ENCODE measurements around the gene RABGAP1L. TPM values are rescaled to one million over a fixed set of nuclear protein-coding genes. Genes with fewer than 3 reads are reported as not detected.
"Not testable (repeated sequence)": the region's sequence is repeated elsewhere in the genome, so short reads cannot be mapped to it uniquely, and the experiment has no call there.

Gene RABGAP1L
- total RNA-seq, 1 donor from 2014 or later: 83.9 TPM

DNA sequence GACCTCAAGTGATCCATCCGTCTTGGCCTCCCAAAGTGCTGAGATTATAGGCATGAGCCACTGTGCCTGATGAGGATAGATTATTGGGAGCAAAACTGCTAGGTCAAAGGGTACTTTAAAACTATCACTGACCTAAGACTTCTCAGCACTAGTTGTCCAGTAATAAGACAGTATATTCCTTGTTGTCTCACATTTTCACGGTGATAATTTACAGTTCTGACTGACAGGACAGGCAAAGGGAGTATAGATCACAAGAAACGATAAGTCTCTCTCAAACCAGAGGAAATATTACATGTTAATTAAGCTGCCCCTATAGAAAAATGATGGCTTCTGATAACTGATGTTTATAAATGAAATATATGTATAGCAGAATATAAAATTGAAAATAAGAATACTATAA, 860.2 kb downstream of the RABGAP1L start:
- no peak overlapping the region for H3K27ac ChIP-seq
- intact Hi-C loops (cut with DNase I): no loop called here
- H3K36me3 ChIP-seq: peaks cover 46% of the 10 kb centered on the region
- no peak for ATAC-seq
- no peaks in the 10 kb centered on the region for H3K27me3 ChIP-seq (ENCODE audit: low read depth)
- H3K9me3 ChIP-seq: no peaks in the 10 kb centered on the region
- no peak overlapping the region for H3K4me3 ChIP-seq
- TF ChIP-seq, protein P1, sequence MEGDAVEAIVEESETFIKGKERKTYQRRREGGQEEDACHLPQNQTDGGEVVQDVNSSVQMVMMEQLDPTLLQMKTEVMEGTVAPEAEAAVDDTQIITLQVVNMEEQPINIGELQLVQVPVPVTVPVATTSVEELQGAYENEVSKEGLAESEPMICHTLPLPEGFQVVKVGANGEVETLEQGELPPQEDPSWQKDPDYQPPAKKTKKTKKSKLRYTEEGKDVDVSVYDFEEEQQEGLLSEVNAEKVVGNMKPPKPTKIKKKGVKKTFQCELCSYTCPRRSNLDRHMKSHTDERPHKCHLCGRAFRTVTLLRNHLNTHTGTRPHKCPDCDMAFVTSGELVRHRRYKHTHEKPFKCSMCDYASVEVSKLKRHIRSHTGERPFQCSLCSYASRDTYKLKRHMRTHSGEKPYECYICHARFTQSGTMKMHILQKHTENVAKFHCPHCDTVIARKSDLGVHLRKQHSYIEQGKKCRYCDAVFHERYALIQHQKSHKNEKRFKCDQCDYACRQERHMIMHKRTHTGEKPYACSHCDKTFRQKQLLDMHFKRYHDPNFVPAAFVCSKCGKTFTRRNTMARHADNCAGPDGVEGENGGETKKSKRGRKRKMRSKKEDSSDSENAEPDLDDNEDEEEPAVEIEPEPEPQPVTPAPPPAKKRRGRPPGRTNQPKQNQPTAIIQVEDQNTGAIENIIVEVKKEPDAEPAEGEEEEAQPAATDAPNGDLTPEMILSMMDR (IDR thresholded peaks at IDR 0.05): no peak
- DNase-seq: no peak
- H3K4me1 ChIP-seq: peaks cover 21% of the 10 kb centered on the region

DNA sequence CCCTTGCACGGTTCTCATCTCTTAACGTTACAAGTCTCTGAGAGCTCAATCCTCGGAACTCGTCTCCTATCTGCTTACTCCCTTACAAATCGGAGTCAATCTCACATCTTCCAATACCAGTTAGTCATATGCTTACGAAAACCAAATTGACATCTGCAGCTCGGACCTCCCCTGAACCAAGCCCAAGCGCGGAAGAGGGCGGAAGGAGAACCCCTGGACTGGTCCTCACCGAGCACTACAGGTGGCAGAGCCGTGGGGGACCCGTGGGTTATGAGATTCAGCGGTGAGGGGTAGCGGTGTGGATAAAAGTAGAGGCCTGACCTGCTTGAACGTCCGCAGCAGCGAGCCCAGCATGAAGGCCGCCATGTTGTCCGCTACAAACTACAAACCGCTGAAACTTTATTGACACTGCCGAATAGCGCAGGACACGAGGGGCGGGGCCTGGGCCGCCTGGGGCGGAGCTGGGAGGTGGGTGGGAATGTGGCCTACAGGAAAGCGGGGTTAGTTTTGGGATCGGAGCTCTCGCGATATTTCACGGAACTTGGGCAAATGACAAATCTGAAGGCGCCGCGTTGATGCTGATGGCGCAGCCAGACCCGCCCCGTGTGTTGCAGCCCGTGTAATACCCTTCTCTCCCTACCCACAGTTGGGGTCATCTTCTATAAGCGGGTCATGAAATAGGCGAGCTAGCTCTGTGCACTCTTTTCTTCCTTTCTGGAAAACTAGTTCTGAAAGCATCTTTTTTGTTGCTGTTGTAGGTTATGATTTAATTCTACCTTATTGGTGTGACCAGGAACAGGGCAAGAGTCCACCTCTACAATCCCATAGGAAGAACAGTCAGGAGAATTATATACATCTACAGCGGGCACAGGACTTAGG, 864.0 kb downstream of the RABGAP1L start, which contains the start of gene MRPS14:
Gene MRPS14, minus strand, starts transcription at position 383 of the 879 bp plus-strand sequence. Its CDS starts 17 bp downstream, at position 366.
- no peaks in the 10 kb centered on the region for H3K27me3 ChIP-seq (ENCODE audit: low read depth)
- H3K4me1 ChIP-seq: peaks cover 21% of the 10 kb centered on the region
- ATAC-seq: peak; percentile 100
- TF ChIP-seq, protein P1 (IDR thresholded peaks at IDR 0.05): no peak
- DNase-seq: peak; percentile 97
- no peaks in the 10 kb centered on the region for H3K9me3 ChIP-seq
- peak within 1 kb of the TSS; percentile 80 for H3K27ac ChIP-seq
- intact Hi-C loops (cut with DNase I): no loop called here
- H3K36me3 ChIP-seq: peaks cover 8% of the 10 kb centered on the region
- H3K4me3 ChIP-seq: peak within 1 kb of the TSS; percentile 79

DNA sequence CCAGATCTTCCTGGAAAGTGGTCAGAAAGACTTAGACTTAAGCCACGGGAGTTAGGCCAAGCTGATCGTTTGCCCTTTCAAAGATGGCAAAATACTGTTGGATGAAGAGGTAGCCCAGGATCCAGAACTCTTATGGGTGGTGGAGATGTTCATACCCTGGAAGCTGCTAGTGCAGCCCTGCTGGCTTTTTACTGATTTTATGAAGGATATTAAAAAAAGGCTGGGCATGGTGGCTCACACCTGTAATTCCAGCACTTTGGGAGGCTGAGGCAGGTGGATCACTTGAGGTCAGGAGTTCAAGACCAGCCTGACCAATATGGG, 864.6 kb downstream of the RABGAP1L start:
- H3K4me1 ChIP-seq: peaks cover 21% of the 10 kb centered on the region
- H3K9me3 ChIP-seq; intact Hi-C loops (cut with DNase I); ATAC-seq; H3K36me3 ChIP-seq; DNase-seq; H3K27me3 ChIP-seq (ENCODE audit: low read depth): not testable (repeated sequence)
- peak overlapping the region; percentile 79 for H3K4me3 ChIP-seq
- H3K27ac ChIP-seq: peak overlapping the region; percentile 80

DNA sequence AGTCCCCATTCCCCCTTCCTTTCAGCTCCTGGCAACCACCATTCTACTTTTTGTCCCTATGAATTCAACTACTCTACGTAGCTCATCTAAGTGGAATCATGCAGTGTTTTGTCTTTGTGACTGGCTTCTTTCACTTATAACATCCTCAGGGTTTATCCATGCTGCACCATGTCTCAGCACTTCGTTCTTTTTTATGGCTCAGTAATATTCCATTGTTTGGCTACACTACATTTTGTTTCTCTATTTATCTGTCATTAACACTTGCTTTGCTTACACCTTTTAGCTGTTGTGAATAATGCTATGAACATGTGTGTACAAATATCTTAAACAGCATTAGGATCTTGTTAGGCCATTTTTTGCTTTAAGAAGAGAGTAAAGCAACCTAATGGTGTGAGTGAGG, 865.5 kb downstream of the RABGAP1L start:
- Histone ChIP-seq H3K27ac (no peak overlapping the region), H3K4me1 (peaks cover 21% of the 10 kb centered on the region), H3K27me3 (ENCODE audit: low read depth) (no peaks in the 10 kb centered on the region), H3K4me3 (no peak overlapping the region), H3K9me3 (no peaks in the 10 kb centered on the region), H3K36me3 (peaks cover 5% of the 10 kb centered on the region)
- intact Hi-C loops (cut with DNase I): no loop called here
- DNase-seq (no peak), ATAC-seq (no peak)
- TF ChIP-seq, protein P1 (IDR thresholded peaks at IDR 0.05): no peak

DNA sequence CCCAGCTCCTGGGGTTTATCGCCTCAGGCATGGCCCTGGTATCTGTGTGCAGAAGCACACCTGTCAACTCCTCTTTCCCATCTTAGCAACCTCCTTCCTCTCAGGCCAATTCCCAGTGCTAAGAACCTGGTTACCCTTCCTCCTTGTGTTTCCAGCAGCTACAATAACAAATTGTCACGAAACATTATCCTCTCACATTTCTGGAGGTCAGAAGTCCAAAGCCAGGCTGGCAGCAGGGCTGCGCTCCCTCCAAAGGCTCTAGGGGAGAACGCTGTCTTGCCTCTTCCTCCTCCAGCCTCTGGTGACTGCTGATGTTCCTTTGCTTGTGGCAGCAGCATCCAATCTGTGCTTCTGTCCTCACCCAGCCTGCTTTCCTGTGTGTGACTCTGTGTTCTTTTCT, 874.6 kb downstream of the RABGAP1L start:
- ATAC-seq (no peak), DNase-seq (no peak)
- intact Hi-C loops (cut with DNase I): loop anchor here (10.0 kb wide), 1 partner anchor 91 kb away; no protein-coding TSS in a partner anchor
- Histone ChIP-seq H3K36me3 (no peaks in the 10 kb centered on the region), H3K27ac (no peak overlapping the region), H3K27me3 (ENCODE audit: low read depth) (no peaks in the 10 kb centered on the region), H3K9me3 (no peaks in the 10 kb centered on the region), H3K4me3 (no peak overlapping the region), H3K4me1 (no peaks in the 10 kb centered on the region)
- TF ChIP-seq, protein P1 (IDR thresholded peaks at IDR 0.05): no peak

DNA sequence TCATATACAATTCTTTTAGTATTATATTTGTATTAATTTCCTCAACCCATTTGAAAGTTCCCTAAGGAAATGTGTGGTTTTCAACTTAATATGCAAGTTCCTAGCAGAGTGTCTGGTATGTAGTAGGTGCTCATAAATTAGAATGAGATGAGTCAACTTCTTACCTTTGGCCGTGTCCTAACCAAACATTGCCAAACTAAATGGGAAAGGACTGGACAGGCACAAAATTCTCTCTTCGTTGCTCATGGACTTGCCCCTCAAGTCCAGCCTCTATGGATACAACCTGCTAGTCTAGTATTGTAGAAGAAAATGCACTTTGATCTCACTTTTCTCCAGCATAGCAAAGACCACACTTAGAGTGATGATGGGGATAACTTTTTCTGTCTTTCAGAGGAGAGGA, 875.5 kb downstream of the RABGAP1L start:
- Histone ChIP-seq H3K27ac (no peak overlapping the region), H3K27me3 (ENCODE audit: low read depth) (no peaks in the 10 kb centered on the region), H3K36me3 (no peaks in the 10 kb centered on the region), H3K4me3 (no peak overlapping the region), H3K4me1 (no peaks in the 10 kb centered on the region), H3K9me3 (no peaks in the 10 kb centered on the region)
- intact Hi-C loops (cut with DNase I): loop anchor here (10.0 kb wide), 1 partner anchor 90 kb away; no protein-coding TSS in a partner anchor
- no peak for DNase-seq
- ATAC-seq: no peak
- TF ChIP-seq, protein P1 (IDR thresholded peaks at IDR 0.05): no peak
